GM12878 (cell line): Measurements from ENCODE around the gene CNN1. TPM values are rescaled to one million over a fixed set of nuclear protein-coding genes. Genes with fewer than 3 reads are reported as not detected.

ENCODE experiments used
- ATAC-seq: fragments of 200-7000 bp; cut with Tn5 transposase; 3 replicates; pipeline ENCODE4 v1.9.1; 2020; ENCODE audit warnings: mild to moderate bottlenecking, moderate library complexity
- BruUV-seq: library from RNA; stranded (reverse); fragments of 400-500 nt; replicated peaks from 2 replicates; lab custom pipeline; 2021; lab: Mats Ljungman, UMichigan
- CTCF ChIA-PET: fragments of 300-600 bp; sonication (Branson Sonifier 250); formaldehyde crosslinking; extraction: SDS; loops from one replicate; lab custom pipeline; 2021; ENCODE audit warnings: inconsistent platforms; lab: Yijun Ruan, JAX
- POLR2A ChIA-PET: fragments of 350-600 bp; formaldehyde crosslinking; extraction: SDS; loops from one replicate; lab custom pipeline; 2021; ENCODE audit warnings: inconsistent platforms; lab: Charles Lee
- RAD21 ChIA-PET: fragments of 300-600 bp; sonication (Branson Sonifier 250); formaldehyde crosslinking; loops from one replicate; lab custom pipeline; 2023; ENCODE audit warnings: antibody characterized with exemption; ENCODE audit not compliant: unreplicated experiment; lab: Charles Lee
- SMC1A ChIA-PET: fragments of 300-600 bp; sonication (Branson Sonifier 250); formaldehyde crosslinking; loops from one replicate; lab custom pipeline; 2023; ENCODE audit not compliant: unreplicated experiment, uncharacterized antibody; lab: Charles Lee
- DNase-seq: peaks from one replicate; pipeline ENCODE4 v3.0.0-alpha.2; 2011; ENCODE audit warnings: low read depth, low spot score
- FAIRE-seq: peaks from 3 replicates; lab custom pipeline; 2011; peaks lifted over from hg19 to GRCh38; lab: Jason Lieb, UNC
- H2AFZ ChIP-seq: 2 replicates; pipeline ENCODE4 v1.6.0; 2011; ENCODE audit warnings: low read depth, low read length, control low read depth; ENCODE audit not compliant: control insufficient read depth
- H3K27ac ChIP-seq: 2 replicates; pipeline ENCODE4 v1.5.1; 2011; ENCODE audit warnings: control low read depth; ENCODE audit not compliant: control insufficient read depth, insufficient read depth
- H3K27me3 ChIP-seq, 2 experiments: replicated peaks in 1 of 2; 2 replicates each; pipeline versions ENCODE4 v1.6.0 to v1.6.1; 2011; ENCODE audit warnings: low read length in 1 of 2; ENCODE audit not compliant: control insufficient read depth in 2 of 2, insufficient read depth in 2 of 2
- H3K36me3 ChIP-seq, 2 experiments: 2 replicates each; pipeline ENCODE4 v1.5.1; 2011; ENCODE audit warnings: low read length in 1 of 2; ENCODE audit not compliant: control insufficient read depth in 2 of 2, insufficient read depth in 2 of 2
- H3K4me1 ChIP-seq: 2 replicates; pipeline ENCODE4 v1.6.1; 2011; ENCODE audit warnings: mild to moderate bottlenecking, low read length, moderate library complexity, mixed read lengths; ENCODE audit not compliant: control insufficient read depth, insufficient read depth
- H3K4me2 ChIP-seq: 2 replicates; pipeline ENCODE4 v1.6.0; 2011; ENCODE audit warnings: control low read depth; ENCODE audit not compliant: control insufficient read depth, insufficient read depth
- H3K4me3 ChIP-seq: fragments of 200-600 bp; sonication (generic); 2 replicates; pipeline ENCODE4 v1.5.1; 2016
- H3K79me2 ChIP-seq: 2 replicates; pipeline ENCODE4 v1.6.0; 2011; ENCODE audit warnings: low read length; ENCODE audit not compliant: control insufficient read depth, insufficient read depth
- H3K9ac ChIP-seq: 2 replicates; pipeline ENCODE4 v1.8.0; 2011; ENCODE audit warnings: low read length, control low read depth, mixed read lengths; ENCODE audit not compliant: control insufficient read depth, insufficient read depth
- H3K9me3 ChIP-seq: replicated peaks from 3 replicates; pipeline ENCODE4 v1.5.1; 2011; ENCODE audit warnings: mild to moderate bottlenecking, low read length; ENCODE audit not compliant: control insufficient read depth, insufficient read depth
- H4K20me1 ChIP-seq: 2 replicates; pipeline ENCODE4 v1.6.0; 2011; ENCODE audit not compliant: control insufficient read depth, insufficient read depth
- BACH1 ChIP-seq: fragments of 450-650 bp; IDR thresholded peaks from 2 replicates; pipeline ENCODE4 v1.6.1; 2017; ENCODE audit warnings: mild to moderate bottlenecking, borderline replicate concordance
- BCLAF1 ChIP-seq: fragments of 450-650 bp; IDR thresholded peaks from 2 replicates; pipeline ENCODE4 v1.6.1; 2017; ENCODE audit warnings: antibody characterized with exemption, mild to moderate bottlenecking, moderate library complexity
- BRCA1 ChIP-seq: IDR thresholded peaks from 2 replicates; pipeline ENCODE4 v1.6.1; 2011; ENCODE audit warnings: low read depth, low read length, improper control_type of control experiment
- CREB1 ChIP-seq: IDR thresholded peaks from 2 replicates; pipeline ENCODE4 v1.6.1; 2012; ENCODE audit warnings: low read depth, mild to moderate bottlenecking, inconsistent platforms
- E2F4 ChIP-seq: IDR thresholded peaks from 2 replicates; pipeline ENCODE4 v1.6.1; 2012; ENCODE audit warnings: low read depth, low read length, improper control_type of control experiment
- EED ChIP-seq: sonication (generic); IDR thresholded peaks from 2 replicates; pipeline ENCODE4 v1.6.1; 2016; ENCODE audit warnings: antibody characterized with exemption, low read depth
- HSF1 ChIP-seq: fragments of 150-350 bp; IDR thresholded peaks from 2 replicates; pipeline ENCODE4 v1.6.1; 2014; ENCODE audit warnings: mild to moderate bottlenecking, low read depth, low read length
- KLF5 ChIP-seq: fragments of 450-650 bp; IDR thresholded peaks from 2 replicates; pipeline ENCODE4 v1.6.1; 2014; ENCODE audit warnings: mild to moderate bottlenecking; ENCODE audit not compliant: partially characterized antibody
- LARP7 ChIP-seq: fragments of 450-650 bp; IDR thresholded peaks from 2 replicates; pipeline ENCODE4 v1.6.1; 2017; ENCODE audit warnings: mild to moderate bottlenecking
- MTA2 ChIP-seq: fragments of 450-650 bp; IDR thresholded peaks from 2 replicates; pipeline ENCODE4 v1.6.1; 2016; ENCODE audit warnings: low read depth, mild to moderate bottlenecking, moderate library complexity
- MXI1 ChIP-seq: fragments of 150-350 bp; IDR thresholded peaks from 2 replicates; pipeline ENCODE4 v1.6.1; 2011; ENCODE audit warnings: low read depth, mild to moderate bottlenecking, inconsistent platforms, low read length, improper control_type of control experiment
- NKRF ChIP-seq: fragments of 450-650 bp; conservative IDR thresholded peaks from 2 replicates; pipeline ENCODE4 v1.6.1; 2017; ENCODE audit warnings: mild to moderate bottlenecking, moderate library complexity
- NR2F1 ChIP-seq: fragments of 450-650 bp; conservative IDR thresholded peaks from 2 replicates; pipeline ENCODE4 v1.6.1; 2017; ENCODE audit warnings: mild to moderate bottlenecking
- RB1 ChIP-seq: fragments of 450-650 bp; formaldehyde crosslinking; IDR thresholded peaks from 2 replicates; pipeline ENCODE4 v1.6.1; 2017; ENCODE audit warnings: mild to moderate bottlenecking, borderline replicate concordance
- SPI1 ChIP-seq: IDR thresholded peaks from 2 replicates; pipeline ENCODE4 v1.6.1; 2011; ENCODE audit warnings: low read depth, mild to moderate bottlenecking, low read length, moderate library complexity, borderline replicate concordance; ENCODE audit not compliant: insufficient read depth
- SREBF2 ChIP-seq: IDR thresholded peaks from 2 replicates; pipeline ENCODE4 v1.6.1; 2012; ENCODE audit warnings: mild to moderate bottlenecking, low read length
- WGBS: methylation state at CpG from one replicate; pipeline ENCODE4 v1.1.6; 2016; ENCODE audit warnings: low lambda C conversion rate; ENCODE audit not compliant: insufficient replicate concordance, insufficient coverage; ENCODE audit errors: missing lambda C conversion rate; 5-methylcytosine and 5-hydroxymethylcytosine counted together
- in situ Hi-C: fragments of 300-500 bp; cut with MboI; formaldehyde crosslinking; loops from 9 replicates; pipeline ENCODE4 v1.14.3; 2018; ENCODE audit warnings: mixed read lengths
- intact Hi-C: fragments of 100-400 bp; cut with micrococcal nuclease; formaldehyde crosslinking; loops from one replicate; pipeline ENCODE4 v1.14.2; 2022; ENCODE audit not compliant: unreplicated experiment
- polyA plus RNA-seq, 11 experiments: library from polyadenylated mRNA; depleted of rRNA in 4 of 11; unstranded in 6 of 11; stranded (reverse) in 5 of 11; fragments of >200 nt; fragmentation: Nextera tagmentation in 4 of 11; fragmentation: Illumina TruSeq in 1 of 11; extraction: Ambion mirVana in 4 of 11; extraction: Trizol in 1 of 11; gene quantifications; 1 replicate in 1 of 11; 2 replicates in 10 of 11; pipeline versions ENCODE4 v1.2.1 to v1.2.3, GENCODE V29; 2011 to 2016; ENCODE audit warnings: inconsistent platforms in 2 of 11, missing spikeins in 2 of 11, low read depth in 1 of 11
- total RNA-seq, 4 experiments: library from RNA; depleted of rRNA in 3 of 4; stranded (reverse); fragments of >200 nt in 3 of 4; fragmentation: Illumina TruSeq in 1 of 4; extraction: Trizol in 1 of 4; gene quantifications; 2 replicates each; pipeline versions ENCODE4 v1.2.1 to v1.2.3, GENCODE V29; 2013 to 2021

The CNN1 gene
- total and polyA plus RNA-seq, 10 of the 15 experiments (the other 5 are each of a cell fraction or from before 2014, with no cell fraction given): 0.03 to 0.58 (median 0.22) TPM; not detected in 1

- Histone ChIP-seq H3K9ac (no peak overlapping the region), H3K9me3 (no peaks in the 10 kb centered on the region), H3K27me3 (no peaks in the 10 kb centered on the region), H3K4me3 (no peak overlapping the region), H3K36me3 (peaks cover 4 to 15% of the 10 kb centered on the region in 2 experiments; a peak in 3 of 4 replicates), H2AFZ (no peak overlapping the region), H3K4me2 (no peak overlapping the region), H3K4me1 (peaks cover 8% of the 10 kb centered on the region), H4K20me1 (no peaks in the 10 kb centered on the region), H3K79me2 (no peaks in the 10 kb centered on the region), H3K27ac (no peak overlapping the region)
- intact Hi-C loops: no loop called here
- no TSS peak for BruUV-seq
- ATAC-seq: no peak
- in situ Hi-C loops: no loop called here
- CTCF ChIA-PET: interaction anchor here (1.1 kb wide), 1 partner anchor 12 kb away, joined by 3 read pairs; no protein-coding TSS in a partner anchor
- DNase-seq: no peak
- POLR2A ChIA-PET: interaction anchor here (0.5 kb wide), 1 partner anchor 11 kb away, joined by 3 read pairs; the partner anchor contains the start of gene ELOF1
- SMC1A ChIA-PET: no interaction called here
- 69% methylated on average over 14 of the region's 14 CpGs for WGBS
- RAD21 ChIA-PET: no interaction called here
- no peak for FAIRE-seq
- no peak for TF ChIP-seq BRCA1
- no peak for TF ChIP-seq BACH1
- no peak for TF ChIP-seq BCLAF1
- no peak for TF ChIP-seq CREB1
- no peak for TF ChIP-seq SREBF2
- TF ChIP-seq RB1: no peak
- no peak for TF ChIP-seq HSF1
- TF ChIP-seq E2F4: no peak
- TF ChIP-seq MTA2: no peak
- no peak for TF ChIP-seq SPI1
- no peak for TF ChIP-seq NR2F1
- TF ChIP-seq MXI1: no peak
- TF ChIP-seq LARP7: no peak
- no peak for TF ChIP-seq NKRF
- TF ChIP-seq EED: no peak
- no peak for TF ChIP-seq KLF5
Measured at GRCh38 chr19:11547929-11548700, 9.5 kb downstream of the CNN1 start.
